Measurements from ENCODE around the gene GDAP1L1. TPM values are rescaled to one million over a fixed set of nuclear protein-coding genes. Genes with fewer than 3 reads are reported as not detected.

Gene GDAP1L1
- total and polyA plus RNA-seq, 4 donors: not detected

- H3K36me3 ChIP-seq (ENCODE audit: control insufficient read depth in 4 of 4, insufficient read depth in 3 of 4, low read depth in 1 of 4, low read length in 3 of 4): peaks cover 0 to 2% (median 0%) of the 10 kb centered on the region in 4 donors
- H3K27ac ChIP-seq (ENCODE audit: low read depth in 1 of 2, low read length in 2 of 2): no peak overlapping the region
- TF ChIP-seq JUND (IDR thresholded peaks at IDR 0.05) (no peak), YY1 (IDR thresholded peaks at IDR 0.05) (no peak), EGR1 (IDR thresholded peaks at IDR 0.05; ENCODE audit: low read depth in 2 of 2) (no peak), CTCF (IDR thresholded peaks at IDR 0.05; ENCODE audit: low read depth, low read length, missing input control) (no peak), HNF4G (IDR thresholded peaks at IDR 0.05) (no peak), NR2F2 (IDR thresholded peaks at IDR 0.05) (no peak), SP1 (IDR thresholded peaks at IDR 0.05) (no peak), FOXA2 (IDR thresholded peaks at IDR 0.05) (no peak), HNF4A (conservative IDR thresholded peaks at IDR 0.05) (no peak), ATF3 (IDR thresholded peaks at IDR 0.05) (no peak), TAF1 (conservative IDR thresholded peaks at IDR 0.05) (no peak), FOXA1 (IDR thresholded peaks at IDR 0.05) (no peak), REST (IDR thresholded peaks at IDR 0.05) (no peak), RXRA (IDR thresholded peaks at IDR 0.05) (no peak)
- H3K4me1 ChIP-seq (ENCODE audit: control insufficient read depth in 4 of 4, insufficient read depth in 4 of 4, low read length in 3 of 4): peaks cover 2 to 12% (median 8%) of the 10 kb centered on the region in 4 donors
- no peak overlapping the region for H3K4me3 ChIP-seq (ENCODE audit: low read depth in 1 of 3, low read length in 3 of 3)
- WGBS: 96% methylated on average over 5 of the region's 5 CpGs
- no peaks in the 10 kb centered on the region for H3K9me3 ChIP-seq (ENCODE audit: control insufficient read depth in 4 of 4, low read length in 3 of 4)
- no peak for DNase-seq (ENCODE audit: low spot score)
- H3K9ac ChIP-seq (ENCODE audit: low read depth in 1 of 2, low read length in 2 of 2): no peak overlapping the region
- H3K27me3 ChIP-seq (ENCODE audit: control insufficient read depth in 4 of 4, insufficient read depth in 4 of 4, low read length in 3 of 4): no peaks in the 10 kb centered on the region
Measured at GRCh38 chr20:44222027-44222426, 25.1 kb upstream of the GDAP1L1 start.

GRCh38 chr20:44222633-44223368, 24.3 kb upstream of the GDAP1L1 start:
- Histone ChIP-seq H3K36me3 (ENCODE audit: control insufficient read depth in 4 of 4, insufficient read depth in 3 of 4, low read depth in 1 of 4, low read length in 3 of 4) (peaks cover 0 to 2% (median 0%) of the 10 kb centered on the region in 4 donors), H3K9me3 (ENCODE audit: control insufficient read depth in 4 of 4, low read length in 3 of 4) (no peaks in the 10 kb centered on the region), H3K4me1 (ENCODE audit: control insufficient read depth in 4 of 4, insufficient read depth in 4 of 4, low read length in 3 of 4) (peaks cover 2 to 5% (median 3%) of the 10 kb centered on the region in 4 donors), H3K27ac (ENCODE audit: low read depth in 1 of 2, low read length in 2 of 2) (no peak overlapping the region), H3K27me3 (ENCODE audit: control insufficient read depth in 4 of 4, insufficient read depth in 4 of 4, low read length in 3 of 4) (no peaks in the 10 kb centered on the region), H3K4me3 (ENCODE audit: low read depth in 1 of 3, low read length in 3 of 3) (no peak overlapping the region), H3K9ac (ENCODE audit: low read depth in 1 of 2, low read length in 2 of 2) (no peak overlapping the region)
- 77% methylated on average over 7 of the region's 7 CpGs for WGBS
- peak; percentile 56 for DNase-seq (ENCODE audit: low spot score)
- no peak for TF ChIP-seq RXRA (IDR thresholded peaks at IDR 0.05)
- no peak for TF ChIP-seq MAX (IDR thresholded peaks at IDR 0.05)
- TF ChIP-seq HNF4G (IDR thresholded peaks at IDR 0.05): no peak
- TF ChIP-seq SP1 (IDR thresholded peaks at IDR 0.05): no peak
- no peak for TF ChIP-seq FOXA2 (IDR thresholded peaks at IDR 0.05)
- no peak for TF ChIP-seq ATF3 (IDR thresholded peaks at IDR 0.05)
- TF ChIP-seq RAD21 (IDR thresholded peaks at IDR 0.05): no peak
- TF ChIP-seq NR2F2 (IDR thresholded peaks at IDR 0.05): no peak
- no peak for TF ChIP-seq REST (IDR thresholded peaks at IDR 0.05)
- TF ChIP-seq HNF4A (conservative IDR thresholded peaks at IDR 0.05): no peak
- no peak for TF ChIP-seq JUND (IDR thresholded peaks at IDR 0.05)
- TF ChIP-seq GABPA (IDR thresholded peaks at IDR 0.05 in 1 of 2, conservative IDR thresholded peaks at IDR 0.05 in 1 of 2): no peak
- TF ChIP-seq TAF1 (conservative IDR thresholded peaks at IDR 0.05): no peak
- TF ChIP-seq ZBTB33 (IDR thresholded peaks at IDR 0.05): no peak
- no peak for TF ChIP-seq EGR1 (IDR thresholded peaks at IDR 0.05; ENCODE audit: low read depth in 2 of 2)
